ENCODE measurements around the gene ARPIN.
"Not testable (repeated sequence)": the region's sequence is repeated elsewhere in the genome, so short reads cannot be mapped to it uniquely, and the experiment has no call there.

The ARPIN gene

DNA sequence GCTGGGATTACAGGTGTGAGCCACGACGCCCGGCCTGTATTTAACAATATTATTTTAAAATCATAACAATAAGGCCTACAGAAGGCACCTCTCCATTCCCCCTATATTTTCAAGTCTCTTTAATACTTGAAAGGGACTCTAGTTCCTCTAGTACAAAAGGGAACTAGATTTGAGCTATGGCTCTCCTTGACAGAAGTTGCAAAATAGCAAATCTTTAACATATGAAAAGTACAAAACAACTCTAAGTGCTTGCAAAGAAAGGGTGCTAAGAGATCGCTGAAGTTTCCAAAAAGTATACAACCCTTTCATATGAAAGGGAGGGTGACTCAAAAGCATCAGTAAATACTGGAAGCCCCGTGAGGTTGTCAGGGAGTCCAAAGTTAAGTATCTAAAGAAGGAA is 42.7 kb downstream of the ARPIN start:
- H3K9me2 ChIP-seq (replicated peaks; ENCODE audit: control insufficient read depth, low read length): no peaks in the 10 kb centered on the region
- no peaks in the 10 kb centered on the region for H3K27me3 ChIP-seq (ENCODE audit: control insufficient read depth, low read length)
- H3K4me2 ChIP-seq (ENCODE audit: low read length): no peak overlapping the region
- H4K20me1 ChIP-seq (ENCODE audit: control insufficient read depth, insufficient read depth, low read depth, low read length): no peaks in the 10 kb centered on the region
- no peaks in the 10 kb centered on the region for H3F3A ChIP-seq (ENCODE audit: control insufficient read depth, insufficient read depth)
- H3K9me3 ChIP-seq (ENCODE audit: control insufficient read depth, insufficient read depth, low read length): no peaks in the 10 kb centered on the region
- no peaks in the 10 kb centered on the region for H3K79me2 ChIP-seq (ENCODE audit: control insufficient read depth, low read length)
- H3K4me1 ChIP-seq (ENCODE audit: control insufficient read depth, low read length): peaks cover under 1% of the 10 kb centered on the region; the same call in 1 of the 2 replicates
- TF ChIP-seq EZH2phosphoT487 (IDR thresholded peaks at IDR 0.05; ENCODE audit: borderline replicate concordance, low read length): no peak
- TF ChIP-seq, protein P1, sequence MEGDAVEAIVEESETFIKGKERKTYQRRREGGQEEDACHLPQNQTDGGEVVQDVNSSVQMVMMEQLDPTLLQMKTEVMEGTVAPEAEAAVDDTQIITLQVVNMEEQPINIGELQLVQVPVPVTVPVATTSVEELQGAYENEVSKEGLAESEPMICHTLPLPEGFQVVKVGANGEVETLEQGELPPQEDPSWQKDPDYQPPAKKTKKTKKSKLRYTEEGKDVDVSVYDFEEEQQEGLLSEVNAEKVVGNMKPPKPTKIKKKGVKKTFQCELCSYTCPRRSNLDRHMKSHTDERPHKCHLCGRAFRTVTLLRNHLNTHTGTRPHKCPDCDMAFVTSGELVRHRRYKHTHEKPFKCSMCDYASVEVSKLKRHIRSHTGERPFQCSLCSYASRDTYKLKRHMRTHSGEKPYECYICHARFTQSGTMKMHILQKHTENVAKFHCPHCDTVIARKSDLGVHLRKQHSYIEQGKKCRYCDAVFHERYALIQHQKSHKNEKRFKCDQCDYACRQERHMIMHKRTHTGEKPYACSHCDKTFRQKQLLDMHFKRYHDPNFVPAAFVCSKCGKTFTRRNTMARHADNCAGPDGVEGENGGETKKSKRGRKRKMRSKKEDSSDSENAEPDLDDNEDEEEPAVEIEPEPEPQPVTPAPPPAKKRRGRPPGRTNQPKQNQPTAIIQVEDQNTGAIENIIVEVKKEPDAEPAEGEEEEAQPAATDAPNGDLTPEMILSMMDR (IDR thresholded peaks at IDR 0.05; ENCODE audit: low read depth, low read length, poor library complexity, severe bottlenecking): no peak
- H3K27ac ChIP-seq (ENCODE audit: low read depth, low read length): no peak overlapping the region
- no peak overlapping the region for H3K4me3 ChIP-seq (ENCODE audit: low read length)
- H3K36me3 ChIP-seq (ENCODE audit: control insufficient read depth, low read length): peaks cover 7% of the 10 kb centered on the region; the same call in 1 of the 2 replicates

DNA sequence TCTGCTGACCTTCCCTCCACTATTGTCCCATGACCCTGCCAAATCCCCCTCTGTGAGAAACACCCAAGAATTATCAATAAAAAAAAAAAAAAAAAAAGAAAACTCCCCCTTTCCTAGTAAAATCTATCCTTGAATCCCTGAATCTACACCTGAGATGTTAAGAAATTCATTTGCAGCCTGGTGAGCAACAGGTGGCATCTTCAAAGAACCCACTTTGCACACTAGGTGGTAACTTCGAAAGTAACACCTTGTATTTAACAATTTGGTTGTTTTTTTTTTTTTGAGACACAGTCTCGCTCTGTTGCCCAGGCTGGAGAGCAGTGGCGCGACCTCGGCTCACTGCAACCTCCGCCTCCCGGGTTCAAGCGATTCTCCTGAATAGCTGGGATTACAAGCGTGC is 43.3 kb downstream of the ARPIN start:
- H3K36me3 ChIP-seq (ENCODE audit: control insufficient read depth, low read length); H3F3A ChIP-seq (ENCODE audit: control insufficient read depth, insufficient read depth); H3K4me3 ChIP-seq (ENCODE audit: low read length); H3K79me2 ChIP-seq (ENCODE audit: control insufficient read depth, low read length); H3K9me3 ChIP-seq (ENCODE audit: control insufficient read depth, insufficient read depth, low read length); H3K27me3 ChIP-seq (ENCODE audit: control insufficient read depth, low read length); H3K4me1 ChIP-seq (ENCODE audit: control insufficient read depth, low read length); H3K4me2 ChIP-seq (ENCODE audit: low read length); H3K27ac ChIP-seq (ENCODE audit: low read depth, low read length); H4K20me1 ChIP-seq (ENCODE audit: control insufficient read depth, insufficient read depth, low read depth, low read length); H3K9me2 ChIP-seq (replicated peaks; ENCODE audit: control insufficient read depth, low read length): not testable (repeated sequence)

DNA sequence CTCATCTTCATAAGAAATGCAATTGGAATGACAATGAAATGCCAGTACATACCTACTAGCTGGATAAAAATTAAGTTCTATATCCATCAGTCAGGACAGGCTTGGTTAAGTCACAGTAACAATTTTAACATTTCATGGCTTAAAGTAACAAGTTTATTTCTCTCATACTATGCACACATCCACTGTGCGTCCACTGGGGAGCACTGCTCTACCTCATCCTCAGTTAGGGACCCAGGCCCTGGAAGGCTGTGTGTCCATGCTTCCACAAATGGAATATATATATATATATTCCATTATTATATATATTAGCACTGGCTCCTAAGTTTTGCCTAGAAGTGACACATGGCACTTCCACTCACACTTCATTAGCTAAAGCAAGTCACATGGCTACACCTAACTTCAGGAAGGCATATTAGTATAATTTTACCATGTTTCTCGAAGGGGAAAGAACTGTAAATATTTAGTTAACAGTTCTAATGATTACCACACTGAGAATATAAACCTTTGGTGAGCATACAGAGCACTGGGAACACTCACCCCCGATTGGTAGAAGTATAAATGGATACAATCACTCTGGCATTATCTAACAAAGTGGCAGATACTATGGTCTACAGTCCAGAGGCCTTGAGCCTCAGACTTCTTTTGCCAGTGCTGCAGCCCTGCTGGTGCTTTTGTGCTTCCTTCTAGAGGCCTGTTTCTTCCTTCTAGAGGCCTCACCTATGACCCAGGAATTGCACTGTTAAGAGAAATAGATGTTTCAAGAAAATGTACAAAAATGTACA is 47.6 kb downstream of the ARPIN start:
- H3K9me3 ChIP-seq (ENCODE audit: control insufficient read depth, insufficient read depth, low read length): no peaks in the 10 kb centered on the region
- peaks cover 31% of the 10 kb centered on the region for H3K36me3 ChIP-seq (ENCODE audit: control insufficient read depth, low read length)
- H3F3A ChIP-seq (ENCODE audit: control insufficient read depth, insufficient read depth): no peaks in the 10 kb centered on the region
- TF ChIP-seq EZH2phosphoT487 (IDR thresholded peaks at IDR 0.05; ENCODE audit: borderline replicate concordance, low read length): no peak
- TF ChIP-seq, protein P1 (IDR thresholded peaks at IDR 0.05; ENCODE audit: low read depth, low read length, poor library complexity, severe bottlenecking): no peak
- no peaks in the 10 kb centered on the region for H3K27me3 ChIP-seq (ENCODE audit: control insufficient read depth, low read length)
- no peak overlapping the region for H3K4me3 ChIP-seq (ENCODE audit: low read length)
- no peak overlapping the region for H3K4me2 ChIP-seq (ENCODE audit: low read length)
- H3K27ac ChIP-seq (ENCODE audit: low read depth, low read length): no peak overlapping the region
- H3K4me1 ChIP-seq (ENCODE audit: control insufficient read depth, low read length): no peaks in the 10 kb centered on the region
- H3K79me2 ChIP-seq (ENCODE audit: control insufficient read depth, low read length): no peaks in the 10 kb centered on the region
- no peaks in the 10 kb centered on the region for H4K20me1 ChIP-seq (ENCODE audit: control insufficient read depth, insufficient read depth, low read depth, low read length)
- no peaks in the 10 kb centered on the region for H3K9me2 ChIP-seq (replicated peaks; ENCODE audit: control insufficient read depth, low read length)

DNA sequence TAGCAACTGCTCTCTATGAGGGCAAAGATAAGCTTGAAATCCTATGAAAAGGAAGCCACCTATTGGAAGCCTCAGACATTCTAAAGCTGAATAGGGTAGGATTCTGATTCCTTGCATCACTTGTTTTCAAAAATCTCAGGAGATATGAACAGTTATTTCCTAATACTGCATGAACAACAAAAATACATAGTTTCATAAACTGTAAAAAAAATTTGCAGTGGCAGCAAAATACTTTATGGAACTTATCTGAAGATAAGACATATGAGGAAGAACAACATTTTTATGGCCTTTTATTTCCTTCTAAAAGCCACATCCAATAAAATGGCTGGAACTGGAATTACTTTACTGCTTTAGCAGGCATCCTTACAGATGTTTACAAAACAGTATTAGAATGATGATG is 48.8 kb downstream of the ARPIN start:
- H3F3A ChIP-seq (ENCODE audit: control insufficient read depth, insufficient read depth): no peaks in the 10 kb centered on the region
- H3K4me2 ChIP-seq (ENCODE audit: low read length): no peak overlapping the region
- H3K79me2 ChIP-seq (ENCODE audit: control insufficient read depth, low read length): no peaks in the 10 kb centered on the region
- H3K27me3 ChIP-seq (ENCODE audit: control insufficient read depth, low read length): no peaks in the 10 kb centered on the region
- H3K27ac ChIP-seq (ENCODE audit: low read depth, low read length): no peak overlapping the region
- H3K9me2 ChIP-seq (replicated peaks; ENCODE audit: control insufficient read depth, low read length): no peaks in the 10 kb centered on the region
- H4K20me1 ChIP-seq (ENCODE audit: control insufficient read depth, insufficient read depth, low read depth, low read length): no peaks in the 10 kb centered on the region
- H3K36me3 ChIP-seq (ENCODE audit: control insufficient read depth, low read length): peaks cover 29% of the 10 kb centered on the region
- TF ChIP-seq, protein P1 (IDR thresholded peaks at IDR 0.05; ENCODE audit: low read depth, low read length, poor library complexity, severe bottlenecking): no peak
- TF ChIP-seq EZH2phosphoT487 (IDR thresholded peaks at IDR 0.05; ENCODE audit: borderline replicate concordance, low read length): no peak
- H3K9me3 ChIP-seq (ENCODE audit: control insufficient read depth, insufficient read depth, low read length): no peaks in the 10 kb centered on the region
- no peaks in the 10 kb centered on the region for H3K4me1 ChIP-seq (ENCODE audit: control insufficient read depth, low read length)
- no peak overlapping the region for H3K4me3 ChIP-seq (ENCODE audit: low read length)
